CD14-positive monocyte (primary cell): ENCODE measurements around the gene C16orf82. TPM values are rescaled to one million over a fixed set of nuclear protein-coding genes. Genes with fewer than 3 reads are reported as not detected.

Source experiments
- DNase-seq, 3 donors: peaks; one replicate each; pipeline ENCODE4 v3.0.0-alpha.2; 2011 to 2022
- H2AFZ ChIP-seq: 2 replicates; pipeline ENCODE4 v1.6.0; 2012; ENCODE audit warnings: mild to moderate bottlenecking, low read depth, low read length, inconsistent platforms; ENCODE audit not compliant: insufficient read depth, poor library complexity, severe bottlenecking
- H3K27ac ChIP-seq, 2 donors: 1 replicate in 1 of 2; 2 replicates in 1 of 2; pipeline ENCODE4 v1.5.1; 2012 to 2013; ENCODE audit warnings: low read length in 2 of 2, control low read depth in 1 of 2, inconsistent platforms in 1 of 2, low read depth in 1 of 2, mild to moderate bottlenecking in 1 of 2
- H3K27me3 ChIP-seq, 2 donors: one replicate each; pipeline versions ENCODE4 v1.6.0 to v1.6.1; 2011 to 2013; ENCODE audit warnings: low read length in 2 of 2; ENCODE audit not compliant: control insufficient read depth in 2 of 2, insufficient read depth in 2 of 2
- H3K36me3 ChIP-seq, 2 donors: replicated peaks in 1 of 2; 1 replicate in 1 of 2; 2 replicates in 1 of 2; pipeline versions ENCODE4 v1.5.1 to v1.6.1; 2012 to 2013; ENCODE audit warnings: low read length in 2 of 2, control low read depth in 1 of 2, inconsistent platforms in 1 of 2, mild to moderate bottlenecking in 1 of 2; ENCODE audit not compliant: insufficient read depth in 2 of 2, control insufficient read depth in 1 of 2
- H3K4me1 ChIP-seq, 2 donors: 1 replicate in 1 of 2; 2 replicates in 1 of 2; pipeline versions ENCODE4 v1.5.1 to v1.6.1; 2012 to 2013; ENCODE audit warnings: low read length in 2 of 2, control low read depth in 1 of 2, inconsistent platforms in 1 of 2, mild to moderate bottlenecking in 1 of 2, moderate library complexity in 1 of 2; ENCODE audit not compliant: insufficient read depth in 2 of 2, control insufficient read depth in 1 of 2
- H3K4me2 ChIP-seq: replicated peaks from 2 replicates; pipeline ENCODE3; 2012; ENCODE audit warnings: low read length, moderate library complexity, mild to moderate bottlenecking; ENCODE audit not compliant: poor library complexity, severe bottlenecking; ENCODE audit errors: extremely low read depth
- H3K4me3 ChIP-seq, 3 experiments: fragments of 200-600 bp in 1 of 3; sonication (generic) in 1 of 3; replicated peaks in 1 of 3; 1 replicate in 2 of 3; 2 replicates in 1 of 3; pipeline ENCODE4 v1.5.1; 2011 to 2013; ENCODE audit warnings: low read length in 3 of 3, mild to moderate bottlenecking in 3 of 3, control low read depth in 2 of 3, low read depth in 2 of 3, inconsistent platforms in 1 of 3, moderate library complexity in 1 of 3
- H3K79me2 ChIP-seq: 2 replicates; pipeline ENCODE4 v1.6.0; 2012; ENCODE audit warnings: mild to moderate bottlenecking, control low read depth, inconsistent platforms, low read length, moderate library complexity; ENCODE audit not compliant: insufficient read depth
- H3K9ac ChIP-seq: 2 replicates; pipeline ENCODE4 v1.6.0; 2017; ENCODE audit warnings: low read length, mild to moderate bottlenecking; ENCODE audit not compliant: insufficient read depth, poor library complexity, severe bottlenecking
- H3K9me3 ChIP-seq, 2 donors: replicated peaks in 1 of 2; 1 replicate in 1 of 2; 2 replicates in 1 of 2; pipeline versions ENCODE4 v1.5.1 to v1.6.1; 2012 to 2013; ENCODE audit warnings: low read length in 2 of 2, control low read depth in 1 of 2; ENCODE audit not compliant: control insufficient read depth in 1 of 2, insufficient read depth in 1 of 2
- H4K20me1 ChIP-seq: 2 replicates; pipeline ENCODE4 v1.6.0; 2012; ENCODE audit warnings: mild to moderate bottlenecking, low read length, control low read depth, moderate library complexity; ENCODE audit not compliant: insufficient read depth
- H3K27ac Mint-ChIP-seq, 7 donors: one replicate each; pipeline ENCODE4 v1.8.0; 2020; ENCODE audit warnings: mild to moderate bottlenecking in 7 of 7, mixed read lengths in 7 of 7, moderate library complexity in 6 of 7, inconsistent platforms in 2 of 7
- H3K27me3 Mint-ChIP-seq, 3 donors: one replicate each; pipeline ENCODE4 v1.8.0; 2021 to 2022; ENCODE audit warnings: low read depth in 3 of 3, mild to moderate bottlenecking in 3 of 3, mixed read lengths in 3 of 3, moderate library complexity in 3 of 3, inconsistent platforms in 1 of 3
- H3K36me3 Mint-ChIP-seq, 2 donors: one replicate each; pipeline ENCODE4 v1.8.0; 2020; ENCODE audit warnings: mixed read lengths in 2 of 2, inconsistent platforms in 1 of 2, mild to moderate bottlenecking in 1 of 2
- H3K4me1 Mint-ChIP-seq: one replicate; pipeline ENCODE4 v1.8.0; 2020; ENCODE audit warnings: mild to moderate bottlenecking, mixed read lengths
- H3K4me3 Mint-ChIP-seq, 2 donors: one replicate each; pipeline ENCODE4 v1.8.0; 2020; ENCODE audit warnings: mild to moderate bottlenecking in 2 of 2, mixed read lengths in 2 of 2, moderate library complexity in 1 of 2
- H3K9me3 Mint-ChIP-seq, 7 donors: one replicate each; pipeline ENCODE4 v1.8.0; 2020 to 2022; ENCODE audit warnings: mixed read lengths in 7 of 7, mild to moderate bottlenecking in 6 of 7, moderate library complexity in 6 of 7, inconsistent platforms in 2 of 7
- CTCF ChIP-seq: fragments of 200-600 bp; IDR thresholded peaks from one replicate; pipeline ENCODE4 v1.8.0; 2022; ENCODE audit warnings: antibody characterized with exemption, mild to moderate bottlenecking
- WGBS: methylation state at CpG from one replicate; pipeline ENCODE4 v1.1.5; 2013; ENCODE audit warnings: missing lambda C conversion rate; ENCODE audit not compliant: insufficient coverage; 5-methylcytosine and 5-hydroxymethylcytosine counted together
- intact Hi-C, 2 donors: fragments of 100-400 bp; cut with micrococcal nuclease; formaldehyde crosslinking; loops; one replicate each; pipeline versions ENCODE4 v1.15.0 to v1.15.1; 2023
- polyA plus RNA-seq, 3 donors: library from polyadenylated mRNA; depleted of rRNA in 1 of 3; unstranded in 2 of 3; stranded (reverse) in 1 of 3; fragments of 300-500 nt in 2 of 3; fragments of >200 nt in 1 of 3; fragmentation: Illumina TruSeq in 2 of 3; gene quantifications; 1 replicate in 2 of 3; 2 replicates in 1 of 3; pipeline ENCODE4 v1.2.3, GENCODE V29; 2012 to 2021

The C16orf82 gene
- polyA plus RNA-seq, 3 donors = not detected

- no CpG with 5 or more reads among the region's 5 CpGs for WGBS
- H3K4me1 Mint-ChIP-seq = no peaks in the 10 kb centered on the region
- peaks cover 0 to 2% (median 0%) of the 10 kb centered on the region in 7 donors for H3K9me3 Mint-ChIP-seq
- Histone ChIP-seq H4K20me1 (no peaks in the 10 kb centered on the region), H3K4me3 (no peak overlapping the region), H3K4me2 (no peak overlapping the region), H3K27me3 (peaks cover 2 to 4% of the 10 kb centered on the region in 2 donors), H3K27ac (no peak overlapping the region), H2AFZ (no peak overlapping the region), H3K36me3 (no peaks in the 10 kb centered on the region), H3K9ac (no peak overlapping the region), H3K79me2 (no peaks in the 10 kb centered on the region), H3K4me1 (no peaks in the 10 kb centered on the region), H3K9me3 (no peaks in the 10 kb centered on the region)
- H3K27me3 Mint-ChIP-seq = peaks cover 12 to 19% (median 18%) of the 10 kb centered on the region in 3 donors
- TF ChIP-seq CTCF = no peak
- H3K27ac Mint-ChIP-seq = no peak overlapping the region
- intact Hi-C loops = no loop called here
- H3K4me3 Mint-ChIP-seq = no peak overlapping the region
- H3K36me3 Mint-ChIP-seq = no peaks in the 10 kb centered on the region
- no peak for DNase-seq
These were observed 21.5 kb downstream of the C16orf82 start for GRCh38 chr16:27088216-27088615.

GRCh38 chr16:27096375-27096774 is 29.6 kb downstream of the C16orf82 start:
- no CpG with 5 or more reads among the region's 2 CpGs for WGBS
- Mint-ChIP-seq H3K4me3 (no peak overlapping the region), H3K27me3 (peaks cover 11 to 27% (median 14%) of the 10 kb centered on the region in 3 donors), H3K9me3 (peaks cover 0 to 12% (median 4%) of the 10 kb centered on the region in 7 donors), H3K27ac (no peak overlapping the region), H3K4me1 (no peaks in the 10 kb centered on the region), H3K36me3 (no peaks in the 10 kb centered on the region)
- no peaks in the 10 kb centered on the region for H4K20me1 ChIP-seq
- no peak overlapping the region for H3K9ac ChIP-seq
- H3K36me3 ChIP-seq = no peaks in the 10 kb centered on the region
- no peak overlapping the region for H3K27ac ChIP-seq
- intact Hi-C loops = no loop called here
- H2AFZ ChIP-seq = no peak overlapping the region
- no peak for DNase-seq
- no peaks in the 10 kb centered on the region for H3K9me3 ChIP-seq
- no peaks in the 10 kb centered on the region for H3K79me2 ChIP-seq
- H3K27me3 ChIP-seq = peaks cover 2 to 4% of the 10 kb centered on the region in 2 donors
- no peak overlapping the region for H3K4me3 ChIP-seq
- H3K4me1 ChIP-seq = no peaks in the 10 kb centered on the region
- no peak overlapping the region for H3K4me2 ChIP-seq
- no peak for TF ChIP-seq CTCF
